SK-N-SH (cell line): Measurements from ENCODE around the gene DEPDC1B. TPM values are rescaled to one million over a fixed set of nuclear protein-coding genes. Genes with fewer than 3 reads are reported as not detected.

Experiments used
- CTCF ChIA-PET: fragments of 300-600, 350-600 bp; formaldehyde crosslinking; extraction: SDS; loops from one replicate; lab custom pipeline; 2021; lab: Yijun Ruan, JAX
- POLR2A ChIA-PET: fragments of 350-600 bp; sonication (Branson Sonifier 250); formaldehyde crosslinking; extraction: SDS; loops from one replicate; lab custom pipeline; 2020; ENCODE audit warnings: antibody characterized with exemption, inconsistent platforms; lab: Yijun Ruan, JAX
- DNase-seq: peaks from one replicate; pipeline ENCODE4 v3.0.0; 2012
- H2AFZ ChIP-seq: fragments of 200-600 bp; sonication (generic); 2 replicates; pipeline ENCODE4 v1.8.1; 2016; ENCODE audit warnings: antibody characterized with exemption, mild to moderate bottlenecking, low read depth
- H3F3A ChIP-seq: fragments of 200-600 bp; sonication (generic); replicated peaks from 2 replicates; pipeline ENCODE3; 2016; ENCODE audit warnings: antibody characterized with exemption, mild to moderate bottlenecking; ENCODE audit not compliant: insufficient read depth
- H3K27ac ChIP-seq, 2 experiments: fragments of 200-500 bp in 1 of 2; fragments of 200-600 bp in 1 of 2; sonication (Bioruptor generic) in 1 of 2; sonication (generic), shearing (Covaris generic) in 1 of 2; 2 replicates each; pipeline versions ENCODE4 v1.5.1 to v1.6.1; 2014 to 2016; ENCODE audit warnings: low read depth in 2 of 2, inconsistent platforms in 1 of 2, low read length in 1 of 2, mild to moderate bottlenecking in 1 of 2, mixed read lengths in 1 of 2
- H3K27me3 ChIP-seq: fragments of 200-600 bp; sonication (generic), shearing (Covaris generic); 2 replicates; pipeline ENCODE4 v1.6.1; 2016; ENCODE audit warnings: mixed run types; ENCODE audit not compliant: insufficient read depth
- H3K36me3 ChIP-seq, 2 experiments: fragments of 200-500 bp in 1 of 2; fragments of 200-600 bp in 1 of 2; sonication (Bioruptor generic) in 1 of 2; sonication (generic) in 1 of 2; replicated peaks in 1 of 2; 2 replicates each; pipeline versions ENCODE3 to v1.5.1; 2014 to 2016; ENCODE audit warnings: low read length in 1 of 2, mild to moderate bottlenecking in 1 of 2; ENCODE audit not compliant: insufficient read depth in 2 of 2, control insufficient read depth in 1 of 2
- H3K4me1 ChIP-seq, 2 experiments: fragments of 200-500 bp in 1 of 2; fragments of 200-600 bp in 1 of 2; sonication (Bioruptor generic) in 1 of 2; sonication (generic), shearing (Covaris generic) in 1 of 2; 2 replicates each; pipeline versions ENCODE4 v1.5.1 to v1.6.1; 2014 to 2016; ENCODE audit warnings: low read depth in 1 of 2, low read length in 1 of 2, mixed run types in 1 of 2; ENCODE audit not compliant: insufficient read depth in 2 of 2, control insufficient read depth in 1 of 2
- H3K4me2 ChIP-seq: fragments of 200-600 bp; sonication (generic), shearing (Covaris generic); 2 replicates; pipeline ENCODE4 v1.6.1; 2017; ENCODE audit warnings: mixed run types
- H3K4me3 ChIP-seq, 2 experiments: fragments of 200-500 bp in 1 of 2; fragments of 200-600 bp in 1 of 2; sonication (Bioruptor generic) in 1 of 2; sonication (generic), shearing (Covaris generic) in 1 of 2; 2 replicates each; pipeline versions ENCODE4 v1.5.1 to v1.8.1; 2014 to 2016; ENCODE audit warnings: low read depth in 2 of 2, inconsistent platforms in 1 of 2, low read length in 1 of 2, mild to moderate bottlenecking in 1 of 2, mixed read lengths in 1 of 2, moderate library complexity in 1 of 2
- H3K79me2 ChIP-seq: fragments of 200-600 bp; sonication (generic); 2 replicates; pipeline ENCODE4 v1.8.1; 2017; ENCODE audit warnings: mild to moderate bottlenecking; ENCODE audit not compliant: insufficient read depth
- H3K9ac ChIP-seq: fragments of 200-600 bp; sonication (generic); 2 replicates; pipeline ENCODE4 v1.6.1; 2017; ENCODE audit warnings: mixed run types
- H3K9me2 ChIP-seq: fragments of 200-600 bp; sonication (generic); 2 replicates; pipeline ENCODE4 v1.6.1; 2017; ENCODE audit warnings: mixed run types
- H3K9me3 ChIP-seq: fragments of 200-600 bp; sonication (generic); 2 replicates; pipeline ENCODE4 v1.6.1; 2017; ENCODE audit warnings: mixed run types, mild to moderate bottlenecking, moderate library complexity
- H4K20me1 ChIP-seq: fragments of 200-600 bp; sonication (generic); 2 replicates; pipeline ENCODE4 v1.6.1; 2017; ENCODE audit warnings: mild to moderate bottlenecking, mixed run types; ENCODE audit not compliant: insufficient read depth
- CHD2 ChIP-seq: fragments of 150-350 bp; IDR thresholded peaks from 2 replicates; pipeline ENCODE4 v1.6.1; 2018; ENCODE audit warnings: low read length; ENCODE audit not compliant: partially characterized antibody
- ELF1 ChIP-seq: IDR thresholded peaks from 2 replicates; pipeline ENCODE4 v1.4.0; 2012
- FOSL2 ChIP-seq: IDR thresholded peaks from 2 replicates; pipeline ENCODE4 v1.4.0; 2012; ENCODE audit warnings: low read depth, mild to moderate bottlenecking, moderate library complexity, borderline replicate concordance
- FOXJ3 ChIP-seq: sonication (generic); formaldehyde crosslinking; IDR thresholded peaks from 2 replicates; pipeline ENCODE4 v1.5.1; 2020; ENCODE audit warnings: mild to moderate bottlenecking, missing genetic modification reagents
- GABPA ChIP-seq: IDR thresholded peaks from 2 replicates; pipeline ENCODE4 v1.4.0; 2012; ENCODE audit warnings: low read depth, mild to moderate bottlenecking
- GATA2 ChIP-seq: sonication (generic); formaldehyde crosslinking; IDR thresholded peaks from 2 replicates; pipeline ENCODE4 v1.5.0; 2020; ENCODE audit warnings: mild to moderate bottlenecking, missing genetic modification reagents
- IRF3 ChIP-seq: fragments of 150-350 bp; IDR thresholded peaks from 2 replicates; pipeline ENCODE4 v1.6.1; 2016; ENCODE audit warnings: mild to moderate bottlenecking, low read depth, low read length
- JUND ChIP-seq: IDR thresholded peaks from 2 replicates; pipeline ENCODE4 v1.4.0; 2012
- MEF2A ChIP-seq: IDR thresholded peaks from 2 replicates; pipeline ENCODE4 v1.4.0; 2012; ENCODE audit warnings: low read depth, borderline replicate concordance
- MXI1 ChIP-seq: IDR thresholded peaks from 2 replicates; pipeline ENCODE4 v1.6.1; 2012; ENCODE audit warnings: mild to moderate bottlenecking, low read depth, low read length, improper control_type of control experiment
- NRF1 ChIP-seq: IDR thresholded peaks from 2 replicates; pipeline ENCODE4 v1.6.1; 2012; ENCODE audit warnings: low read depth, mild to moderate bottlenecking, low read length
- POLR2AphosphoS5 ChIP-seq: IDR thresholded peaks from 2 replicates; pipeline ENCODE4 v1.6.1; 2012; ENCODE audit warnings: low read depth, low read length
- RAD21 ChIP-seq: IDR thresholded peaks from 2 replicates; pipeline ENCODE4 v1.6.1; 2012; ENCODE audit warnings: mild to moderate bottlenecking, low read length
- RCOR1 ChIP-seq: fragments of 150-350 bp; IDR thresholded peaks from 2 replicates; pipeline ENCODE4 v1.6.1; 2017; ENCODE audit warnings: antibody characterized with exemption, low read length
- REST ChIP-seq: IDR thresholded peaks from 2 replicates; pipeline ENCODE4 v1.6.1; 2012; ENCODE audit warnings: mild to moderate bottlenecking, low read depth, low read length, moderate library complexity
- RFX5 ChIP-seq: IDR thresholded peaks from 2 replicates; pipeline ENCODE4 v1.6.1; 2012; ENCODE audit warnings: mild to moderate bottlenecking, improper control_type of control experiment, low read length
- RXRA ChIP-seq: IDR thresholded peaks from 2 replicates; pipeline ENCODE4 v1.4.0; 2012; ENCODE audit warnings: low read depth, mild to moderate bottlenecking, borderline replicate concordance
- SIN3A ChIP-seq: IDR thresholded peaks from 2 replicates; pipeline ENCODE4 v1.6.1; 2012; ENCODE audit warnings: low read depth, mild to moderate bottlenecking, low read length, moderate library complexity, borderline replicate concordance
- TAF1 ChIP-seq: IDR thresholded peaks from 2 replicates; pipeline ENCODE4 v1.6.1; 2012; ENCODE audit warnings: low read depth, mild to moderate bottlenecking, low read length, moderate library complexity, borderline replicate concordance
- TCF12 ChIP-seq: IDR thresholded peaks from 2 replicates; pipeline ENCODE4 v1.4.0; 2012
- USF1 ChIP-seq: IDR thresholded peaks from 2 replicates; pipeline ENCODE4 v1.4.0; 2012; ENCODE audit warnings: low read depth, borderline replicate concordance
- WGBS: methylation state at CpG from one replicate; pipeline ENCODE4 v1.1.6; 2017; ENCODE audit warnings: low lambda C conversion rate; 5-methylcytosine and 5-hydroxymethylcytosine counted together
- polyA plus RNA-seq, 3 experiments: library from polyadenylated mRNA; depleted of rRNA; stranded (reverse); fragments of >200 nt; gene quantifications; 2 replicates each; pipeline ENCODE4 v1.2.3, GENCODE V29; 2012

Gene DEPDC1B
- polyA plus RNA-seq, 1 of the 3 experiments (the other 2 are of a cell fraction), result 4.7 TPM

- no peak for TF ChIP-seq FOXJ3 (CRISPR knock-in tag)
Measured at GRCh38 chr5:60640901-60641300, 59.1 kb downstream of the DEPDC1B start (continued).

- no peak for DNase-seq
- Histone ChIP-seq H3K4me3 (no peak overlapping the region), H3K9me2 (no peaks in the 10 kb centered on the region), H3K4me1 (no peaks in the 10 kb centered on the region; a peak in 1 of 4 replicates), H3K27ac (no peak overlapping the region), H3K27me3 (no peaks in the 10 kb centered on the region), H4K20me1 (no peaks in the 10 kb centered on the region), H3K4me2 (no peak overlapping the region), H3K36me3 (peaks cover 9 to 10% of the 10 kb centered on the region in 2 experiments), H3F3A (peaks cover 11% of the 10 kb centered on the region), H3K9me3 (no peaks in the 10 kb centered on the region), H3K79me2 (no peaks in the 10 kb centered on the region), H2AFZ (no peak overlapping the region), H3K9ac (no peak overlapping the region)
- no peak for TF ChIP-seq SIN3A
- TF ChIP-seq TCF12, result no peak
- TF ChIP-seq RCOR1, result no peak
- no peak for TF ChIP-seq POLR2AphosphoS5
- TF ChIP-seq RXRA, result no peak
- no peak for TF ChIP-seq RFX5
- no peak for TF ChIP-seq IRF3
- TF ChIP-seq GATA2 (CRISPR knock-in tag), result no peak
- no peak for TF ChIP-seq RAD21
- no peak for TF ChIP-seq MEF2A
- no peak for TF ChIP-seq JUND
- TF ChIP-seq FOSL2, result no peak
- TF ChIP-seq GABPA, result no peak
- no peak for TF ChIP-seq USF1
- no peak for TF ChIP-seq CHD2
- TF ChIP-seq NRF1, result no peak
- TF ChIP-seq TAF1, result no peak
- POLR2A ChIA-PET, result no interaction called here
- CTCF ChIA-PET, result interaction anchor here (0.9 to 1.6 kb wide), 4 partner anchors 8 to 829 kb away, joined by 3 read pairs; no protein-coding TSS in a partner anchor
- 100% methylated on average over 1 of the region's 1 CpG for WGBS
Measured at GRCh38 chr5:60639544-60639943, 60.4 kb downstream of the DEPDC1B start.

- POLR2A ChIA-PET, result no interaction called here
- no peaks in the 10 kb centered on the region for H3K79me2 ChIP-seq
- H3K4me3 ChIP-seq, result no peak overlapping the region
- H3K9me3 ChIP-seq, result no peaks in the 10 kb centered on the region
- H3K36me3 ChIP-seq, result peaks cover 9% of the 10 kb centered on the region in 2 experiments
- CTCF ChIA-PET, result interaction anchor here (1.4 kb wide), 1 partner anchor 11 kb away, joined by 5 read pairs; no protein-coding TSS in a partner anchor
- peaks cover 11% of the 10 kb centered on the region for H3F3A ChIP-seq
- H3K4me1 ChIP-seq, result peaks cover 0 to 2% of the 10 kb centered on the region in 2 experiments; a peak in 2 of 4 replicates
- no peak overlapping the region for H3K4me2 ChIP-seq
- no peak overlapping the region for H2AFZ ChIP-seq
- no peak overlapping the region for H3K27ac ChIP-seq
- H3K27me3 ChIP-seq, result no peaks in the 10 kb centered on the region
- no peaks in the 10 kb centered on the region for H3K9me2 ChIP-seq
- no peak overlapping the region for H3K9ac ChIP-seq
- H4K20me1 ChIP-seq, result no peaks in the 10 kb centered on the region
- no peak for TF ChIP-seq ELF1
- TF ChIP-seq REST, result no peak
- TF ChIP-seq MXI1, result no peak
- DNase-seq, result no peak
Measured at GRCh38 chr5:60638300-60638699, 61.7 kb downstream of the DEPDC1B start.
